Measurements from ENCODE around the gene INTS13. TPM values are rescaled to one million over a fixed set of nuclear protein-coding genes. Genes with fewer than 3 reads are reported as not detected.
A peak's percentile ranks its signal among the peaks of the same experiment; 100 is the strongest.

Gene INTS13
- total and polyA plus RNA-seq, 2 of the 4 experiments (the other 2 are of a cell fraction), result 9.9 to 31.9 TPM

GRCh38 chr12:26884765-26885576 lies 52.8 kb downstream of the INTS13 start:
- in situ Hi-C loops (cut with MboI; ENCODE audit: low sequenced_read_pairs), result no loop called here
- TF ChIP-seq MAZ (IDR thresholded peaks at IDR 0.05; ENCODE audit: borderline replicate concordance, low read depth, low read length), result no peak
- TF ChIP-seq NFE2L2 (IDR thresholded peaks at IDR 0.05; ENCODE audit: low read depth, low read length), result no peak
- TF ChIP-seq RCOR1 (IDR thresholded peaks at IDR 0.05; ENCODE audit: insufficient replicate concordance, low read length), result no peak
- peak; percentile 93 for TF ChIP-seq CTCF (conservative IDR thresholded peaks at IDR 0.05; ENCODE audit: low read depth, low read length)
- TF ChIP-seq MXI1 (IDR thresholded peaks at IDR 0.05; ENCODE audit: borderline replicate concordance, low read depth, low read length), result no peak
- TF ChIP-seq BHLHE40 (IDR thresholded peaks at IDR 0.05; ENCODE audit: low read depth, low read length), result no peak
- TF ChIP-seq SMC3 (IDR thresholded peaks at IDR 0.05; ENCODE audit: low read depth, low read length), result peak; percentile 79
- no peak for TF ChIP-seq CEBPB (IDR thresholded peaks at IDR 0.05; ENCODE audit: low read depth, low read length)
- TF ChIP-seq RAD21 (IDR thresholded peaks at IDR 0.05; ENCODE audit: low read length), result peak; percentile 89
- TF ChIP-seq USF2 (IDR thresholded peaks at IDR 0.05; ENCODE audit: low read depth, low read length), result no peak
- no peak for TF ChIP-seq FOS (IDR thresholded peaks at IDR 0.05; ENCODE audit: low read depth, low read length)
- TF ChIP-seq RFX5 (IDR thresholded peaks at IDR 0.05; ENCODE audit: low read depth, low read length), result no peak
- no peak for TF ChIP-seq POLR2A (IDR thresholded peaks at IDR 0.05; ENCODE audit: low read depth, low read length)
- TF ChIP-seq ELK1 (IDR thresholded peaks at IDR 0.05; ENCODE audit: borderline replicate concordance, low read depth, low read length), result no peak

More at GRCh38 chr12:26884765-26885576, 52.8 kb downstream of the INTS13 start:
- H3K9ac ChIP-seq (ENCODE audit: low read depth, low read length), result no peak overlapping the region
- H2AFZ ChIP-seq (replicated peaks; ENCODE audit: low read length, poor library complexity), result peak overlapping the region; percentile 75
- H3K9me3 ChIP-seq (ENCODE audit: control insufficient read depth, insufficient read depth, low read length), result peaks cover 3% of the 10 kb centered on the region; the same call in 1 of the 2 replicates
- 0 out of 2 replicates have a peak, but pooled peaks cover 2% of the 10 kb centered on the region for H3K9me1 ChIP-seq (ENCODE audit: insufficient read depth, low read length)
- no peak overlapping the region for H2BK20ac ChIP-seq (ENCODE audit: low read depth, low read length)
- no peak overlapping the region for H3K27ac ChIP-seq (ENCODE audit: insufficient read depth, low read length)
- POLR2A ChIA-PET (ENCODE audit: unreplicated experiment), result no interaction called here
- H3K23ac ChIP-seq (ENCODE audit: low read depth, low read length), result no peak overlapping the region
- H3K56ac ChIP-seq (ENCODE audit: extremely low read depth, insufficient read depth, low read length), result no peak overlapping the region
- no peak overlapping the region for H4K91ac ChIP-seq (ENCODE audit: insufficient read depth, low read depth, low read length)
- H3K79me1 ChIP-seq (ENCODE audit: low read depth in 1 of 2, low read length in 2 of 2), result no peaks in the 10 kb centered on the region
- no peak overlapping the region for H2AK9ac ChIP-seq (replicated peaks; ENCODE audit: low read depth, low read length, poor library complexity)
- peak overlapping the region; percentile 74 for H3K4me2 ChIP-seq (ENCODE audit: low read depth, low read length)
- no peak overlapping the region for H3K4me3 ChIP-seq (ENCODE audit: insufficient read depth, low read depth, low read length)
- no peak overlapping the region for H3K14ac ChIP-seq (replicated peaks; ENCODE audit: low read depth, low read length)
- no peak overlapping the region for H3K18ac ChIP-seq (ENCODE audit: low read depth, low read length)
- H3K27me3 ChIP-seq (ENCODE audit: control insufficient read depth, insufficient read depth, low read length), result peaks cover 10% of the 10 kb centered on the region
- H3K4me1 ChIP-seq (ENCODE audit: control insufficient read depth, insufficient read depth, low read length), result no peaks in the 10 kb centered on the region
- dilution Hi-C loops (cut with HindIII; ENCODE audit: low sequenced_read_pairs, unreplicated experiment), result no loop called here
- H3K36me3 ChIP-seq (ENCODE audit: control insufficient read depth, insufficient read depth, low read length), result no peaks in the 10 kb centered on the region
- no peaks in the 10 kb centered on the region for H4K20me1 ChIP-seq (ENCODE audit: insufficient read depth, low read length)
- WGBS, 2 experiments (ENCODE audit: extremely low coverage in 2 of 2, insufficient read length in 1 of 2), result 10% methylated on average over 7 of the region's 16 CpGs; no CpG with 5 or more reads in 1 of the 2 experiments
- H2AK5ac ChIP-seq (ENCODE audit: low read depth, low read length), result no peak overlapping the region
- H2BK15ac ChIP-seq (ENCODE audit: low read depth, low read length), result no peak overlapping the region
- no peak overlapping the region for H3K4ac ChIP-seq (ENCODE audit: low read depth, low read length)
- H2BK5ac ChIP-seq (ENCODE audit: low read depth, low read length, poor library complexity, severe bottlenecking), result no peak overlapping the region
- peak; percentile 99 for ATAC-seq (ENCODE audit: low read depth)
- BruUV-seq (replicated peaks), result no TSS peak
- H4K5ac ChIP-seq (ENCODE audit: low read depth, low read length), result no peak overlapping the region
- intact Hi-C loops (cut with micrococcal nuclease), result loop anchor here (1.0 to 10.0 kb wide), 6 partner anchors 32 to 790 kb away; no protein-coding TSS in a partner anchor
- CTCF ChIA-PET, result interaction anchor here (0.6 to 1.9 kb wide), 18 partner anchors 9 to 1028 kb away, joined by 3 to 6 read pairs (median 3); no protein-coding TSS in a partner anchor
- DNase-seq, result peak; percentile 77
- H4K8ac ChIP-seq (ENCODE audit: low read depth in 2 of 2, low read length in 2 of 2), result no peak overlapping the region
- H2BK120ac ChIP-seq (ENCODE audit: low read depth, low read length), result no peak overlapping the region

Data from IMR-90 (cell line).